HepG2 (cell line): Measurements from ENCODE around the gene KSR1. TPM values are rescaled to one million over a fixed set of nuclear protein-coding genes. Genes with fewer than 3 reads are reported as not detected.

Source experiments
- ATAC-seq: fragments of 200-7000 bp; cut with Tn5 transposase; 3 replicates; pipeline ENCODE4 v1.9.1; 2020; ENCODE audit warnings: mild to moderate bottlenecking, moderate library complexity
- BruUV-seq: library from RNA; stranded (reverse); fragments of 400-500 nt; replicated peaks from 2 replicates; lab custom pipeline; 2021; lab: Mats Ljungman, UMichigan
- CTCF ChIA-PET: fragments of 300-600 bp; formaldehyde crosslinking; extraction: SDS; loops from one replicate; lab custom pipeline; 2021; ENCODE audit warnings: low total read pairs, inconsistent platforms, low intra/inter-chr PET ratio; lab: Yijun Ruan, JAX
- POLR2A ChIA-PET: fragments of 350-600 bp; sonication (Branson Sonifier 250); formaldehyde crosslinking; loops from one replicate; lab custom pipeline; 2020; ENCODE audit warnings: antibody characterized with exemption, inconsistent platforms; lab: Yijun Ruan, JAX
- DNase-seq: peaks from one replicate; pipeline ENCODE4 v3.0.0-alpha.2; 2015; ENCODE audit warnings: low spot score
- FAIRE-seq: peaks from 3 replicates; lab custom pipeline; 2011; peaks lifted over from hg19 to GRCh38; lab: Jason Lieb, UNC
- H2AFZ ChIP-seq: one replicate; pipeline ENCODE4 v1.6.1; 2011; ENCODE audit warnings: low read length, inconsistent platforms
- H3K27ac ChIP-seq: fragments of 300-600 bp; 3 replicates; pipeline ENCODE4 v1.8.0; 2011; ENCODE audit warnings: mixed run types, mild to moderate bottlenecking, mixed read lengths, low read length, inconsistent platforms; ENCODE audit not compliant: insufficient read depth; ENCODE audit errors: extremely low read length
- H3K27me3 ChIP-seq, 2 experiments: fragments of 200-600 bp in 1 of 2; 2 replicates in 1 of 2; 3 replicates in 1 of 2; pipeline versions ENCODE4 v1.6.0 to v1.8.0; 2011; ENCODE audit warnings: low read length in 2 of 2, mild to moderate bottlenecking in 2 of 2, moderate library complexity in 2 of 2, inconsistent platforms in 1 of 2; ENCODE audit not compliant: insufficient read depth in 2 of 2, control insufficient read depth in 1 of 2
- H3K36me3 ChIP-seq, 2 experiments: fragments of 200-600 bp in 1 of 2; replicated peaks in 1 of 2; 2 replicates in 1 of 2; 3 replicates in 1 of 2; pipeline versions ENCODE4 v1.5.1 to v1.8.0; 2011; ENCODE audit warnings: low read length in 2 of 2, inconsistent platforms in 1 of 2; ENCODE audit not compliant: insufficient read depth in 2 of 2, control insufficient read depth in 1 of 2
- H3K4me1 ChIP-seq: 2 replicates; pipeline ENCODE4 v1.5.1; 2012; ENCODE audit warnings: low read length, inconsistent platforms; ENCODE audit not compliant: insufficient read depth
- H3K4me2 ChIP-seq: 2 replicates; pipeline ENCODE4 v1.6.0; 2011; ENCODE audit warnings: low read depth, low read length, inconsistent platforms
- H3K4me3 ChIP-seq, 3 experiments: fragments of 200-600 bp in 1 of 3; sonication (generic), shearing (Covaris generic) in 1 of 3; replicated peaks in 1 of 3; 2 replicates each; pipeline ENCODE4 v1.5.1; 2011 to 2016; ENCODE audit warnings: low read length in 3 of 3, inconsistent platforms in 2 of 3, low read depth in 2 of 3, mild to moderate bottlenecking in 2 of 3, control low read depth in 1 of 3, mixed read lengths in 1 of 3; ENCODE audit not compliant: insufficient read depth in 1 of 3
- H3K79me2 ChIP-seq: one replicate; pipeline ENCODE4 v1.6.1; 2011; ENCODE audit warnings: low read length, inconsistent platforms; ENCODE audit not compliant: insufficient read depth
- H3K9ac ChIP-seq: 2 replicates; pipeline ENCODE4 v1.6.0; 2011; ENCODE audit warnings: mild to moderate bottlenecking, low read depth, low read length, inconsistent platforms; ENCODE audit not compliant: insufficient read depth
- H3K9me3 ChIP-seq: 2 replicates; pipeline ENCODE4 v1.5.1; 2012; ENCODE audit warnings: mild to moderate bottlenecking, low read length
- H4K20me1 ChIP-seq: 2 replicates; pipeline ENCODE4 v1.6.0; 2011; ENCODE audit warnings: inconsistent platforms, mild to moderate bottlenecking, low read length, moderate library complexity; ENCODE audit not compliant: insufficient read depth
- FOSL2 ChIP-seq: sonication (generic); formaldehyde crosslinking; IDR thresholded peaks from 2 replicates; pipeline ENCODE4 v1.4.0; 2020; ENCODE audit warnings: missing genetic modification reagents
- IRX3 ChIP-seq: sonication (generic); formaldehyde crosslinking; IDR thresholded peaks from 2 replicates; pipeline ENCODE4 v1.8.1; 2023; ENCODE audit warnings: mild to moderate bottlenecking, low read depth, missing genetic modification reagents, borderline replicate concordance
- KLF13 ChIP-seq: sonication (generic); formaldehyde crosslinking; IDR thresholded peaks from 2 replicates; pipeline ENCODE4 v1.4.0; 2020; ENCODE audit warnings: mild to moderate bottlenecking, missing genetic modification reagents
- MED1 ChIP-seq: sonication (generic); formaldehyde crosslinking; IDR thresholded peaks from 2 replicates; pipeline ENCODE4 v1.4.0; 2020; ENCODE audit warnings: missing genetic modification reagents
- NBN ChIP-seq: fragments of 450-650 bp; conservative IDR thresholded peaks from 2 replicates; pipeline ENCODE4 v1.6.1; 2017
- NCOA1 ChIP-seq: sonication (generic); formaldehyde crosslinking; IDR thresholded peaks from 2 replicates; pipeline ENCODE4 v1.9.0; 2021; ENCODE audit warnings: missing genetic modification reagents
- PATZ1 ChIP-seq: sonication (generic); formaldehyde crosslinking; IDR thresholded peaks from 2 replicates; pipeline ENCODE4 v1.4.0; 2020; ENCODE audit warnings: missing genetic modification reagents
- PREB ChIP-seq: sonication (generic); formaldehyde crosslinking; IDR thresholded peaks from 2 replicates; pipeline ENCODE4 v1.4.0; 2020; ENCODE audit warnings: missing genetic modification reagents
- TCF12 ChIP-seq, 2 experiments: fragments of 450-650 bp in 1 of 2; sonication (generic) in 1 of 2; formaldehyde crosslinking in 1 of 2; IDR thresholded peaks; 2 replicates each; pipeline versions ENCODE4 v1.6.1 to v1.8.0; 2017 to 2022; ENCODE audit warnings: antibody characterized with exemption in 1 of 2, mild to moderate bottlenecking in 1 of 2, missing genetic modification reagents in 1 of 2, moderate library complexity in 1 of 2
- TEAD3 ChIP-seq: optimal IDR thresholded peaks from 2 replicates; pipeline ENCODE3; 2016; ENCODE audit warnings: borderline replicate concordance
- TFE3 ChIP-seq: IDR thresholded peaks from 2 replicates; pipeline ENCODE4 v1.6.1; 2016
- ZNF101 ChIP-seq: sonication (generic); formaldehyde crosslinking; IDR thresholded peaks from 2 replicates; pipeline ENCODE4 v1.4.0; 2020; ENCODE audit warnings: mild to moderate bottlenecking, low read depth, missing genetic modification reagents, borderline replicate concordance
- ZNF264 ChIP-seq: sonication (generic); formaldehyde crosslinking; IDR thresholded peaks from 2 replicates; pipeline ENCODE4 v1.4.0; 2020; ENCODE audit warnings: missing genetic modification reagents
- ZNF3 ChIP-seq: IDR thresholded peaks from 2 replicates; pipeline ENCODE4 v1.7.0; 2017; ENCODE audit warnings: inconsistent platforms
- ZNF562 ChIP-seq: sonication (generic); formaldehyde crosslinking; IDR thresholded peaks from 2 replicates; pipeline ENCODE4 v1.8.0; 2022; ENCODE audit warnings: missing genetic modification reagents, borderline replicate concordance
- ZNF572 ChIP-seq: sonication (generic); formaldehyde crosslinking; IDR thresholded peaks from 2 replicates; pipeline ENCODE4 v1.5.1; 2020; ENCODE audit warnings: mild to moderate bottlenecking, missing genetic modification reagents
- ZNF614 ChIP-seq: IDR thresholded peaks from 2 replicates; pipeline ENCODE4 v1.6.1; 2018; ENCODE audit warnings: missing biosample characterization, missing genetic modification reagents, inconsistent platforms, borderline replicate concordance
- ZNF891 ChIP-seq: sonication (generic); formaldehyde crosslinking; IDR thresholded peaks from 2 replicates; pipeline ENCODE4 v1.5.0; 2020; ENCODE audit warnings: mild to moderate bottlenecking, missing genetic modification reagents
- ZSCAN12 ChIP-seq: sonication (generic); formaldehyde crosslinking; IDR thresholded peaks from 2 replicates; pipeline ENCODE4 v1.9.0; 2021; ENCODE audit warnings: mild to moderate bottlenecking, missing genetic modification reagents
- WGBS: methylation state at CpG from one replicate; pipeline ENCODE4 v1.1.6; 2017; ENCODE audit warnings: low lambda C conversion rate; 5-methylcytosine and 5-hydroxymethylcytosine counted together
- in situ Hi-C: cut with HindIII; loops from 2 replicates; pipeline ENCODE4 v1.10.0; 2017; ENCODE audit warnings: low pct_unique_long_range_greater_than_20kb; ENCODE audit not compliant: extremely low pct_ligation_motif_present
- intact Hi-C: fragments of 100-400 bp; cut with micrococcal nuclease; formaldehyde crosslinking; loops from one replicate; pipeline ENCODE4 v1.10.0; 2022; ENCODE audit not compliant: unreplicated experiment
- polyA plus RNA-seq, 8 experiments: library from polyadenylated mRNA; depleted of rRNA in 3 of 8; stranded (reverse) in 7 of 8; unstranded in 1 of 8; fragments of >200 nt; fragmentation: Illumina TruSeq in 4 of 8; extraction: Trizol in 4 of 8; gene quantifications; 2 replicates each; pipeline versions ENCODE4 v1.2.1 to v1.2.3, GENCODE V29; 2011 to 2016; ENCODE audit warnings: low read depth in 4 of 8, missing spikeins in 1 of 8, mixed read lengths in 1 of 8; ENCODE audit not compliant: insufficient read depth in 1 of 8
- total RNA-seq, 5 experiments: library from RNA; depleted of rRNA; stranded (reverse); fragments of >200 nt; fragmentation: Illumina TruSeq; extraction: Trizol; gene quantifications; 2 replicates each; pipeline ENCODE4 v1.2.3, GENCODE V29; 2016; ENCODE audit warnings: low read depth in 1 of 5
- TF ChIP-seq, protein P1 (sequence below): IDR thresholded peaks from 2 replicates; pipeline ENCODE4 v1.6.1; 2016; ENCODE audit warnings: low read depth

Gene KSR1
- total and polyA plus RNA-seq, 2 of the 13 experiments (the other 11 are each of a cell fraction or from before 2014, with no cell fraction given): 10.1 to 16.6 TPM

GRCh38 chr17:27552276-27552732, 96.1 kb downstream of the KSR1 start:
- Histone ChIP-seq H3K27ac (peak overlapping the region; percentile 41), H3K4me1 (peaks cover 59% of the 10 kb centered on the region), H3K4me3 (no peak overlapping the region), H3K9me3 (no peaks in the 10 kb centered on the region), H3K36me3 (peaks cover 0 to 8% of the 10 kb centered on the region in 2 experiments; a peak in 3 of 5 replicates), H3K27me3 (no peaks in the 10 kb centered on the region), H2AFZ (no peak overlapping the region), H4K20me1 (no peaks in the 10 kb centered on the region), H3K4me2 (peak overlapping the region; percentile 52; the same call in 1 of the 2 replicates), H3K79me2 (peaks cover 1% of the 10 kb centered on the region), H3K9ac (no peak overlapping the region)
- in situ Hi-C loops (no loop called here), intact Hi-C loops (no loop called here)
- ChIA-PET POLR2A (interaction anchor here (1.2 to 3.0 kb wide), 6 partner anchors 12 to 92 kb away, joined by 4 to 27 read pairs (median 6); no protein-coding TSS in a partner anchor), CTCF (no interaction called here)
- no TSS peak for BruUV-seq
- peak; percentile 66 for ATAC-seq
- no peak for FAIRE-seq
- 78% methylated on average over 4 of the region's 4 CpGs for WGBS
- DNase-seq: peak; percentile 45
- TF ChIP-seq FOSL2 (CRISPR knock-in tag) (peak; percentile 88), PREB (CRISPR knock-in tag) (no peak), PATZ1 (0 out of 2 replicates have a peak, but pooled peaks have one; percentile 4), TCF12 (IDR thresholded peaks at IDR 0.05) (no peak), TCF12 (CRISPR knock-in tag; IDR thresholded peaks at IDR 0.05) (no peak), ZNF891 (CRISPR knock-in tag) (no peak), TFE3 (CRISPR knock-in tag) (no peak), ZNF614 (CRISPR knock-in tag) (no peak), NBN (no peak), ZSCAN12 (no peak), TEAD3 (CRISPR knock-in tag) (no peak), ZNF572 (CRISPR knock-in tag) (no peak), ZNF3 (CRISPR knock-in tag) (peak; percentile 0; the same call in 1 of the 2 replicates), MED1 (CRISPR knock-in tag) (0 out of 2 replicates have a peak, but pooled peaks have one; percentile 14), ZNF562 (no peak), IRX3 (CRISPR knock-in tag) (no peak), NCOA1 (CRISPR knock-in tag) (no peak), ZNF101 (no peak), KLF13 (CRISPR knock-in tag) (no peak), ZNF264 (CRISPR knock-in tag) (0 out of 2 replicates have a peak, but pooled peaks have one; percentile 29)
- TF ChIP-seq, protein P1, sequence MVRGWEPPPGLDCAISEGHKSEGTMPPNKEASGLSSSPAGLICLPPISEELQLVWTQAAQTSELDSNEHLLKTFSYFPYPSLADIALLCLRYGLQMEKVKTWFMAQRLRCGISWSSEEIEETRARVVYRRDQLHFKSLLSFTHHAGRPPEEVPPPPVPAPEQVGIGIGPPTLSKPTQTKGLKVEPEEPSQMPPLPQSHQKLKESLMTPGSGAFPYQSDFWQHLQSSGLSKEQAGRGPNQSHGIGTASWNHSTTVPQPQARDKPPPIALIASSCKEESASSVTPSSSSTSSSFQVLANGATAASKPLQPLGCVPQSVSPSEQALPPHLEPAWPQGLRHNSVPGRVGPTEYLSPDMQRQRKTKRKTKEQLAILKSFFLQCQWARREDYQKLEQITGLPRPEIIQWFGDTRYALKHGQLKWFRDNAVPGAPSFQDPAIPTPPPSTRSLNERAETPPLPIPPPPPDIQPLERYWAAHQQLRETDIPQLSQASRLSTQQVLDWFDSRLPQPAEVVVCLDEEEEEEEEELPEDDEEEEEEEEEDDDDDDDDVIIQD (CRISPR knock-in tag): no peak
